RPMI8226 (cell line): ENCODE data around the gene MYBPC3.

Experiments
- DNase-seq: peaks from one replicate; pipeline ENCODE4 v3.0.0-alpha.2; 2015

The MYBPC3 gene

DNA sequence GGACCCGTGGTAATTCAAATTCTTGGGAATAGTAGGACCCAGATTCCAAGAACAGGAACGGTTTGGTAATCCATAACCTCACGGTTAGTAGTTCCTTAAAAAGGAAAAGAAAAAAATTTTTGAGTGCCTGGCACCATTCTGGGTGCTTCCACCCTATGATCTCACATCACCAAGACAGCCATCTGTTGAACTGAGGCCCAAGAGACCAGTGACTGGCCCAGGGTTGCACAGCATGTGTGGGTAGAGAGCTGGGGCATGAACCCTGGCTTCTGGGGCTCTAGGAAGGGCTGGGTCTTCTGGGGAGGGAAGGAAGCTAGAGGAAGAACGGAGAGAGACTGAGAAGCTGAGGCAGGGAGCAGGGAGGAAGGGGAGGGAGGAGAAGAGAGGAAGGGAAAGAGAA, 30.6 kb upstream of the MYBPC3 start:
- DNase-seq, result no peak

DNA sequence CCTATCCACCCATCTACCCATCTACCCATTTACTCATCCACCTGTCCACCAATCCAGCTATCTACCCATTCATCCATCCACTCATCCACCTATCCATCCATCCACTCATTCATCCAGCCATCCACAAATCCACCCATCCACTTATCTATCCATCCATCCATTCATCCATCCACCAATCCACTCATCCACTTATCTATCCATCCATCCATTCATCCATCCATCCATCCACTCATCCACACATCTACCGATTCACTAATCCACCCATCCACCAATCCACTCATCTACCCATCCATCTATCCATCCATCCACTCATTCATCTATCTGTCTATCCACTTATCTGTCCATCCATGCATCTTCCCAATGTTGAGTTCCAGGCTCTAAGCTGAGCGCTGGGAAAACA, 27.6 kb upstream of the MYBPC3 start:
- no peak for DNase-seq

DNA sequence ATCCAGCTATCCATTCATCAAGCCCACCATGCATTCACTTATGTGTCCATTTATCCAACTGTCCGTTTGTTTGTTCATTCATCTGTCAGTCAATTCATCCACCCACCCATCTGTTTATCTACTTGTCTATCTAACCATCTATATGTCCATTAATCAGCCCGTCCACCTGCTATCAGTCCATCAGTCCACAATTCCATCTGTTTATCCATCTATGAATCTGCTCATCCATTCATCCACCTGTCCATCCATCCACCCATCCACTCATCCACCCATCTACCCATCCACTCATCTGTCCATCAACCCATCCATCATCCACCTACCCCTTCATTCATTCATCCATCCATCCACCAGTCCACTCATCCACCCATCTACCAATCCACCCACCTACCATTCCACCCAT, 26.8 kb upstream of the MYBPC3 start:
- no peak for DNase-seq

- DNase-seq, result no peak
These were observed 26.3 kb upstream of the MYBPC3 start for GRCh38 chr11:47378836-47379170.

DNA sequence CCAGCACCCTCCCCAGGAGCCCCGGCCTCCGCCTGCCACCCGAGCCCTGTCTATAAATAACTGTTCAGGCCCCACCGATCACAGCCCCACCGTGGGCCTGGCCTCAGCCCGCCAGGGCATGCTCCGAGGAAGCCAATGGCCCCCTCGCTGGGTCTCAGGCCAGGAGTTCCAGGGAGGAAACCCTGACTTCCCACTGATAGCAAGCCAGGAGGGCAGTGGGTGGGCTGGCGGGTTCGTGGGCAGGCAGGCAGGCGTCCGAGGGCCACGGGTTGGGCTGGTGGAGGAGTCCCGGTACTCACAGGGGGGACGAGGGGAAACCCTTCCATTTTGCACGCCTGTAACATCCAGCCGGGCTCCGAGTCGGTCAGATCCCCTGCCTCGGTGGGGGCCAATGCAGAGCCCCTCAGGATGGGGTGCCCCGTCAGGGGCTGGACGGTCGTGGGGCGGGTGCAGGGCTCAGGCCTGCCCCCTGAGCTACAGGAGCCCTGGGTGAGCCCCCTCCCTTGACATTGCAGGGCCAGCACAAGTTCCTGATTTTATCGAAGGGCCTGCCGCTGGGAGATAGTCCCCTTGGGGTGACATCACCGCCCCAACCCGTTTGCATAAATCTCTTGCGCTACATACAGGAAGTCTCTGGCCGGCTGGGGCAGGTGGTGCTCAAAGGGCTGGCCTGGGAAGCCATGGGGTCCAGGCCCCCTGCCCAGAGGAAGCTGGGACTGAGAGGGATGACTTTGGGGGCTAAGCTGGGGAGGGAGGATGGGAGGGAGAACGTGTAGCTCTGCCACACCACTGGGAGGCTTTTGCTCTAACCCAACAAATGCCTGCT, 25.7 kb upstream of the MYBPC3 start, which contains the start of gene SPI1:
Gene SPI1 (minus strand): TSS at position 538 of the 826 bp plus-strand sequence. CDS start 194 bp downstream, at position 344.
- peak; percentile 59 for DNase-seq

DNA sequence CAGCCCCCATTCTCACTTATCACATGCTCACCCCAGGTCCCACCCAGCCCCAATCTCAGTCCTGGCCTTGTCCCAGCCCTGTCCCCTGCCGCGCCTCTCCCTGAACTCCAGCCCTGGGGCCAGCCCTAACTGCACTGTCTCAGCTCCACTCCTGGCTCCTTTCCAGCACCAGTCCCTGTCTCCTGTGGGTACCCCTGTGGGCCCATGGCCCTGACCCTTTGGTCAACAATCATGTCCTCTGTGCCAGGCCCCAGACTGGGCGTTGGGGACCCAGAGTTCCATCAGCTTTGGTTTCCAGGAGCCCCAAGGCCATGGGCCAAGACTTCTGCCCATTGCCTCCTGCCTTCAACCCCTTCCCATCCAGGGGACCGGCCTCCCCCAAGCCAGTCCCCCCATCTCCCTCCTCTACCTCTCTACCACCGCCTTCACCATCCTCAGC, 25.1 kb upstream of the MYBPC3 start:
- peak; percentile 40 for DNase-seq

DNA sequence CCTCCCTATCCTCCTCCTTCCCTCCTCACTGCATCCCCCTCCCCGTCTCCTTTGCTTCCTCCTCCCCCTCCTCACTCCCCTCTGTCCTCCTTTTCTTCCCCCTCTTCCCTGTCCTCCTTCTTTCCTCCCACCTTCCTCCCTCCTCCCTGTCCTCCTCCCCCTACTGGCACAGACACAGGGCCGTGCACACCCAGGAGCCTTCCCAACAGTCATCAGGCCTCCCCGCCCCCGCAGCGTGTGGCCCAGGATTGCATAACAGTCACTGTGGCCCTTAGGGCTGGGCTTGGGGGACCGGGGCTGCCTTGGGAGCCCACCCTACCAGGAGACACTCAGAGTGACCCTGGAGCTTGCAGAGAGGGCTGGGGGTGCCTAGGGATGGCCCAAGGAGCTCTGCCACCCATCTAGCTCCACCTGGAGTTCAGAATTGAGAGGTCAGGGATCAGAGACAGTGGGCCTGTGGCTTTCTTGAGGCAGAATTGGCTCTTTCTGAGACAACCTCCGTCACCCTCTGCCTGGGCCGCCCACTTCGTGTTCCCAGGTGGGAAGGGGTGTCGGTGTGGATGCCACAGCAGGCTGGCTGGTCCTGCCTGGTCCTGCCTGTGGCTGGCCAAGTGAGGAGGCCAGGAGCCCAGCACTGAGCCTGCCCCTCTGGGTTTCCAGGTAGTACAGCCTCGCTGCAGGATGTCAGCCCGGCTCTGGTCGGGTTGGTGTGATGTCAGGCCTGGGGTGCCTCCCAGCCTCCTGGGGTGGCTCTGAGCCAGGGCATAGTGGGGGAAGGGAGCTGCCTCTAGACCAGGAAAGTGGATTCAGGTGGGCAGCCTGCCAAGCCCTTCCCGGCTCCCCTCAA, 24.2 kb upstream of the MYBPC3 start:
- DNase-seq, result no peak

DNA sequence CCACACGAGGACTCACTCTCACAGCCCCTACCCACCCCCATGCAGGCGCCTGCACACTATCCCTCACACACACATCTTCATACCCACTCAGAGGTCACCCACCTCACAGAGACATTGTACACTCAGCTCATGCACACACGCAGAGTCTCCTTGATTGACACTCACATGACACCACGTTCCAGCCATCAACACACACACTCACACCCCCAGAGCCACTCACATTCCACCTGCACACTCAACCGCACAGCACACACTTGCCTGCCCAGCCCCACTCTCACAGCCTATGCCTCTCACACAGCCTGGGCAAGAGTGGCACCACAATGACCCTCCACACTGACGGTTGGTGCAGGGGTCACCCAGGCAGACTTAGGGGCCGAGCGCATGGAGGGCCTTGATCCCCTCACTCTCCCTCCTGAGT, 23.6 kb upstream of the MYBPC3 start:
- no peak for DNase-seq

GRCh38 chr11:47375546-47376085, 23.1 kb upstream of the MYBPC3 start:
- DNase-seq, result no peak

DNA sequence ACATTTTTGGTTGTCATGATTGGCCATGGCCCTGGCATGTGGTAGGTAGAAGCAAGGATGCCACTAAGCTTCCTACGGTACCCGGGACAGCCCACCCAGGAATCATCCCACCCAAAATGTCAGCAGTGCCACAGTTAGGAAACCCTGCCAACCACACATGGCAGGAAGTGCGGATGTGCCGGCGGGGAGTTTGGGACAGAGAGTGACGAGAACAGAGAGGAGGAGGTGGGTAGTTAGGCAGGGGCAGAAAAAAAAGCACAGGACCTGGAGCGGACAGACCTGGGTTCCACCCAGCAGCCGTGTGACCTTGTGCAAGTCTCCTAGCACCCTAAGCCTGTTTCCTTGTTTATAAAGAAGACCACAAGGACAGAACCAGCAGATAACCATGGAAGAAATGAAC, 22.5 kb upstream of the MYBPC3 start:
- DNase-seq, result no peak

- no peak for DNase-seq
These were observed 22.2 kb upstream of the MYBPC3 start for GRCh38 chr11:47374720-47375019.

- DNase-seq, result peak; percentile 76
These were observed 21.6 kb upstream of the MYBPC3 start for GRCh38 chr11:47373876-47374719.

- no peak for DNase-seq
These were observed 19.9 kb upstream of the MYBPC3 start for GRCh38 chr11:47372422-47372821.

GRCh38 chr11:47369676-47370075, 17.2 kb upstream of the MYBPC3 start:
- no peak for DNase-seq

DNA sequence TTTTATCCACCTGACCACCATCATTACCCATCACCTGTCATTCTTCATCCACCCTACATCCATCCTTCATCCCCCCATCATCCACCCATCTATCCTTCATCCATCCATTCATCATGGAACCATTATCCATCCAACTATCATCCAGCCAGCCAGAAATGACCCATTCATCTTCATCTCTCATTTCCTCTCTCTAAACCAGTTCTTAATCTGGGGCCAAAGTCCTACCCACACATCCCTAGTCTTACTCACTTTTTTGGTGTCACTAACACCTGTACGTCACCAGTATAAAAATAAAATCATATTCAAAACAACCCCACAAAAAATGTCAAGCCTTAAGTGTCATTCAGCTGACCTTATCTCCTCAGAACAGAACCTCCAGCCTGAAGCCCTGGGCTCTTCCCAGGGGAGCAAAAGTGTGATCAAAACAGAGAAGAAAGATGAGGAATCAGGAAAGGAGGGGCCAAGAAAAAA, 13.6 kb upstream of the MYBPC3 start:
- no peak for DNase-seq

- DNase-seq, result no peak
These were observed 8.9 kb upstream of the MYBPC3 start for GRCh38 chr11:47361419-47361818.

- DNase-seq, result no peak
These were observed 7.8 kb upstream of the MYBPC3 start for GRCh38 chr11:47360341-47360740.

DNA sequence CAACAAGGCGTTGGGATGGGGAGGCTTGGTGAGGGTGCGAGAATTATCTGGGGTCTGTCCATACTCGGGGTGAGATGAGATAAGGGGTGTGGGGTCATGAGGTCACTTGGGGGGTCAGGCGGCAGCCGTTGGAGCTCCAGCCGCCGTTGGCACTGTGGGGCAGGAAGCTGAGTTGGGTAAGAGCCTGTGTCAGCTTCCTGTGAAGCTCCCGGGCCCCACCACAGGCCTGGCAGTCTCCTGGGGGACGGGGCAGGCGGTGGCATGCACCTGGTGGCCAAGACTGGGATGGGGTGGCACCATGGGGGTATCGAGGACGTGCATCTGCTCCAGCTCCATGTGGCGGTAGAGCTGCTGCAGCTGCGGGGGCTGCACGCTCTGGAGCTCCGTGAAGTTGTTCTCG, 7.1 kb upstream of the MYBPC3 start:
- no peak for DNase-seq

GRCh38 chr11:47359162-47359561, 6.7 kb upstream of the MYBPC3 start:
- DNase-seq, result no peak

GRCh38 chr11:47358731-47359051, 6.2 kb upstream of the MYBPC3 start:
- DNase-seq, result no peak

- no peak for DNase-seq
These were observed 5.7 kb upstream of the MYBPC3 start for GRCh38 chr11:47357985-47358730.

GRCh38 chr11:47356998-47357329, 4.5 kb upstream of the MYBPC3 start:
- no peak for DNase-seq
